Measurements from ENCODE around the gene ANTXR1.
"Not testable (repeated sequence)": the region's sequence is repeated elsewhere in the genome, so short reads cannot be mapped to it uniquely, and the experiment has no call there.

The ANTXR1 gene

DNA sequence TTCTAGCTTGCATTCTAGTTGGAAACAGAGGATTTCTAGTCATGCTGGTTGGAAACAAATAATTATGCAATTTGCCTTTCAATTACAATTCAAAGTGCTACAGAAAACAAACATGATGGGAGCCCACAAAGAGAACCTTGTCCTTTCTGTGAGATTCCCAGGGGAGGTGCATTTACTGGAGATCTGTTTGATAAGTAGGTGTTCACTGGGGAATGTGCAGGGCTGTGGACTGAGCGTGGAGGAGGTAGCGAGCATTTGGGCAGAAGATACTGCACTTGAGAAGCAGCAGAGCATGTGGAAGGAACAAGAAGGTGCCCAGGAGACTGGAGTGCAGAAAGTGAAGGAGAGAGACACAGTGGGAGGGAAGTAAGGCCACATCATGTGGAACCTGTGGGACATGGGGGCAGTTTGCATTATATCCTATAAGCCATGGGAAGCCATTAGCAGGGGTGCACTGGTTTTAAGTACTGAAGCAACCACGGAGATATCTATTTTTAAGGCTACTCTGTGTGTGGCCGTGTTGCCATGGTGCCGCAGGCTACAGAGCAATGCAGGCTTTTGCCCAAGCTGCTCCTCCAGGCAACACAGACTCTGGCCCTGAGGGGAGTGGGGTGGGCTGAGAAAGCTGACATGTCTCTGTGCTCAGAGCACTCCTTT lies 154.0 kb downstream of the ANTXR1 start:
- DNase-seq, result peak in 2 of 14 donors; percentile 18 to 36

DNA sequence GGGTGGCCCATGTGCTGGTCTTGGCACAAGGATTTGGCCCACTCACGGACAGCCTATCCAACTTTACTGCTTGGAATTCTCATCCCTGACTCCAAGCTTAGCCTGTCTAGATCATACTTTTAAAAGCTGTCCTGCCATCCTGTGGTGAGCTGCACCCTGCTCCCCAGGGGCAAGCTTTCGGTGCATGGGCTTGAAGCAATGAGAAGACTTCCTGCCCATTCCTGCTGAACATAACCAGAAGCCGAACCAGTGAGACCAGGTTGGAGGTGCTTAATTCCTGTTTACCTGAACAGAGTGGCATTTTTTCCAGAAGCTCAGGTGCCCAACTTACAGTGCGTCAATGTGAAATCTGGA lies 154.5 kb downstream of the ANTXR1 start:
- peak in 1 of 14 donors; percentile 5 for DNase-seq

DNA sequence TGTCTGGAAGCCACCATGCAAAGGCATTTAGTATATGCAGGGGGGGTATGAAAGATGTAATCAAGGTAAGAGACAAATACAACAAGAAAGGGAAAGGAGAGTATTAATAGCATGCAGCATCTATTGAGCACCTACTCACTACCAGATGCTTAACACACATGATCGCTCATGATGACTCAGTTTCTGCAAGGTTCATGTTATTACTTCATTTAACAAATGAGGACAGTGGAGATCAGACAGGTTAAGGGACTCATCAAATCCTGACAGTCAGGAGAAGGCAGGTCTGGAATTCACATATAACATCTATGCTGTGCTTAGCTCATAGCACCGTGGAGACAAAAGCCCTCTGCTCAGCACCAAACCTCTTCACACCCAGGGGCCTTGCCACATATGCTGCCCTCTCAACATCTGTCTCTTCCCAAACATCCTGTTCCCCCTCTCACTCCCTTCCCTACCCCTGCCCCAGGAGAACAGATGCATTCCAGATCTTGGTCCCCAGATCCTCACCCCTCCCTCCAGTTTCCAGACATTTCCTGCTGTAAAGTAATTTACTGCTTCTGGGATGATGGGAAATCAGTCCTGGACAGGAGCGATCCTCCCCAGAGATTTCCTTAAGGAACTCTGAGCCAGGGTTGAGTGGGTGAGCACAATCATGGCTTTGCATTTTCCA lies 155.3 kb downstream of the ANTXR1 start:
- no peak for DNase-seq

DNA sequence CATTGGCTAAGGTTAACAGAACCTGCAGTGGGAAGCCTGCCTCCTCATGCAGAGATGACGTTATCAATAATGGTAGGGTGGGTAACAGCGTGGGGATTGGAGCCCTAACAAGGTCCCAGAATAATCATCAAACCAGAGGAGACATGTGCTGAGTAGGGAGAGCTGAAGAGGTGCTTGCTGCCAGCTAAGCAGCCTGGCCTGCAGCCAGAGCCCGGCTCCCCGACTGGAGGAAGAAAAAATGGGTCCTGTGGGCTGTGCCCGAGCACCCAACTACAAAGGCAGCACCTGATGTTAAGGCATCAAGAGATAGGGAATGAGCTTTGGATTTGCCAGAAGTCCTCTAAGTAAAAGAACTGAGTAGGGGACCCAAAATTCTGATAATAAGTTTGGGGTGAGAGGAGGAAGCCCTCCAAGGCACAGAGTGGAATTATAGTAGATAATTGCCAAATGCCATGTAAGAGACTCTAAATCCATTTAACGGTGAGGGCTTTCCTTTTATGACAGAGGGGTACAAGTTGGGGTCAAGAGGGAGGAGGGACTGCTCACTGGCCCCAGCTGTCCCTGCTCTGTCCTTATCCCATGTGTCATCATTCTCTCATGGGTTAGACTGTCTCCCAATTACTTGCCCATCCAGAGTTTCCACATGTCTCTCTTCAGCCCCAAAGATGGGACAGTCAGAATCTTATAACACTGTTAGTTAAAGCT lies 156.1 kb downstream of the ANTXR1 start:
- no peak for DNase-seq

DNA sequence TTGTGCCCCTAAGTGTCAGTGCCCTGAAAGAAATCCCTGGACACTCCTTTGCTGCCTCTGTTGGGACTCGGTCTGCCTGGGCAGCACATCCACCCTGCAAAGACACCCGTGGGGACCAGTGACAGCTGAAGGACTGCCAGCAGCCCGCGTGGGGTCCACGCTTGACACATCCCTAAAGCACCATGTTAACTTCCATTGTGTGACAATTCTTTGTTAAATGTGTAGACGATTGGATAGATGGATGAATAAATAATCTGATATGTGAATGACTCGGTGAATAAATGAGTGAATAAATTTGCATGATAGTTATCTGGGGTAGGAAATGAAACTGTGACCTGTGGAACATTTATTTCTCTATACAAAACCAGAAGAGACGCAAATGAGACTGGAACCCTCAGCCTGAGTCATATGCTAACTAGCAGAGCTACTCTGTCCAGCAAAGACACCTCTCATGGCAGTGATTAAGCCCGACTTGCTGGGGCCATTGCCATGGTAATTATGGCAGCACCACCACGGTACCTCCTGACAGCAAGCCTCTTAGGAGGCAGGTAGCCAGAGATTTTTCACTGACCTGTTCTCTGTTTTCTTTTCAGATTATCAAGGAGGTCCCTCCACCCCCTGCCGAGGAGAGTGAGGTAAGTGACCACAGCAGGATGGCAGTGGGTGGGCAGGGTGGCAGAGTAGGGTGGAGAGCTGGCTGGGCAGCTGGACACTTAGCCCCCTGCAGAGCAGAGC lies 156.8 kb downstream of the ANTXR1 start:
- DNase-seq, result no peak

DNA sequence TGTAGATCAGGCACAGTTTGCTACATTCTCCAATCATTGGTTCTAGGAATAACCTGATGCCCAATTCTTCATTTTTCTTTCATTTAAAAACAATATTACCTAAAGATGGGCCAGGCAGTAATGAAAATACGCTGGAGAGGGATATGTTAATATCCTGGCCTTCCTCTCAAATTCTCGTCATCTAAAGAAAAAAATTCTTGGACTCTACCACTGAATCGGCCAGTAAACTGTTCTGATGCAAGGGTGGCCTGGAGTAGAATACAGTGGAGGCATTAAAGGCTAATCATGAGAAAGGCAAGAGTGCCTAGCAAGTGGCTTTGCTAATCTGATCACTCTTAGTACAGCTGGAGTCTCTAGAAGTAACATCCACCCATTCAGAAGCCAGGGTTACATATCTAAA lies 157.7 kb downstream of the ANTXR1 start:
- DNase-seq, result no peak

DNA sequence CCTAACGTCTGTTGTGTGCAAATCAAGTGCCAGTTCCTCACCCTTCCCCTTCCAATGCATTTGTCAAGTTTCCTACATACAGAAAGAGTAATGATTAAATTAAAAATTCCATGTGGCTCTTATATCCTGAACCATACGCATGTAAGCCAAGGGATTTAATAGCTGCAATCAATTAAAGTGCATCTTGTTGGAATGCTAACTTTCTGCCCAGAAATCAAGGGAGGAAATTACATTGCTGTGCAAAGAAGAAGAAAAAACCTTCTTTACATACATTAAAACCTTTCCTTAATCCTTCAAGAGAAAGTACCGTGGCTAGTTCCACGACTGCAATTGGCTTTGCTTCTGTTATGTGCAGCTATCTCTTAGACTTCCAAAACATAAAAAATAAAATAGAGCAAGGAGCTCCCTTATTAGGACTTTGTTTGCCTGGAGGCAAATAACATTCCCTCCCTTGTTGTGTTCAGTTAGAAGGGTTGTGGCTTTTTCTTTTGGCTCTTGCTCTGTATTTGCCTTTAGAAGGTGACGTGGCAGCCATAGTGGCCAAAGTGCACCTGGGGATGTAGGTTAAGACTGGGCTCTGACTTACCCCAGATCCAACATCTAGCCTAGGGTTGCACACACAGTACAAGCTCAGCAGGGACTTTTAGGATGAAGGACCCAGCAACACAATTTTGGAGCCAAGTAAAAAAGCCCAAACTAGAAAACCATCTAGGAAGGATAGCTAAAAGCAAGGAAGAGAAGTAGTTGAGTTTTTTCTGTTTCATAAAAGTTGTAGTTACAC lies 158.3 kb downstream of the ANTXR1 start:
- DNase-seq, result no peak

DNA sequence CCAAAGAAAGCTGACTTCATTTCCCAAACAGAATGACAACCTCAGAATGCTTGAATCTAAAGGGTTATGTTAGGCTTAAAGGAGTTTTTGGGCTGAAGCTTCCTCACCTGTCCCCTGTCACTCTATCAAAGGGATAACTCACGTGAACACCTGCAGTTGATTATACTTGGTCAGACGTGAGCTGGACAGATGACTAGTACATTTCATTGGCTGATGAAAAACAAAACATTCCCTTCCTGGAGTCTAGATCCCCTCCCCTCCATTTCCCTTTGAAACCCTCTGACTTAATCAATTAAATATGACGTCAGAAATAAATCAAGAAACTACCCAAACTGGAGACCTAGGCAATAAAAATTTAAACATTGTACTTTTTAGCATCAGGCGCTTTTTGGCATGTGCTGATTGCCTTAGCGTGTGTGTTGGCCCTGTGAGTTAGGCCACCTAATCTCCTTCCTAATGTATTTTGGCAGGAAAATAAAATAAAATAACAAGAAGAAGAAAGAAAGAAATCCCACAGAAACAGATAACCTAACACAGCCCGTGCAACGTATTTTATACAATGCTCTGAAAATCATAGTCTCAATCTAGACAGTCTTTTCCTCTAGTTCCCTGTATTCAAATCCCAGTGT lies 159.0 kb downstream of the ANTXR1 start:
- no peak for DNase-seq

DNA sequence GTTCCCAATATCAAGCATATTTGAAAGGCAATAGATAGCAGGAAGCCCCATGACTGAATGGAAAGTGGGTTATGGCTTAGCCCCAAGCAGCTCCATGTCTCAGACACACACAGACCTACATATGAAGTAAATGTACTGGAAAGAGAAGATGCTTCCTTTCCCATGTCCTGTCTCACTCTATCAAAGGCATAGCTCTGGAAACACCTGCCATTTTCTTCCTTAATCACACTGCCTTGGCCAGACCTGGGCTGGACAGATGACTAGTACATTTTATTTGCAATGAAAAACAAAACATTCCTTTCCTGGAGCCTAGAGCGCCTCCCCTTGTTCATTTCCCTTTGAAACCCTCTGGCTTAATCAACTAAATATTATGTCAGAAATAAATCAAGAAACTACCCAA lies 160.7 kb downstream of the ANTXR1 start:
- DNase-seq, result no peak

DNA sequence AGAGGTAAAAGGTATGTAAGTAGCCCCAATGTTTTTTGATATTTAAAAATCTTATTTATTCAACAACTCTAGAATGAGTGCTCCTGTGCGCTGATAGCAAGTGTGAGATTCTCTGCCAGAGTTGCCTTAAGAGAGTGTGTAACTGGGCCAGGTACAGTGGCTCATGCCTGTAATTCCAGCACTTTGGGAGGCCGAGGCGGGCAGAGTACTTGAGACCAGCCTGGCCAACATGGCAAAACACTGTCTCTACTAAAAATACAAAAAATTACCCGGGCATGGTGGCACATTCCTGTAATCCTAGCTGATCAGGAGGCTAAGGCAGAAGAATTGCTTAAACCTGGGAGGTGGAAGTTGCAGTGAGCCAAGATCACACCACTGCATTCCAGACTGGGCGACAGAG lies 161.2 kb downstream of the ANTXR1 start:
- not testable (repeated sequence) for DNase-seq

DNA sequence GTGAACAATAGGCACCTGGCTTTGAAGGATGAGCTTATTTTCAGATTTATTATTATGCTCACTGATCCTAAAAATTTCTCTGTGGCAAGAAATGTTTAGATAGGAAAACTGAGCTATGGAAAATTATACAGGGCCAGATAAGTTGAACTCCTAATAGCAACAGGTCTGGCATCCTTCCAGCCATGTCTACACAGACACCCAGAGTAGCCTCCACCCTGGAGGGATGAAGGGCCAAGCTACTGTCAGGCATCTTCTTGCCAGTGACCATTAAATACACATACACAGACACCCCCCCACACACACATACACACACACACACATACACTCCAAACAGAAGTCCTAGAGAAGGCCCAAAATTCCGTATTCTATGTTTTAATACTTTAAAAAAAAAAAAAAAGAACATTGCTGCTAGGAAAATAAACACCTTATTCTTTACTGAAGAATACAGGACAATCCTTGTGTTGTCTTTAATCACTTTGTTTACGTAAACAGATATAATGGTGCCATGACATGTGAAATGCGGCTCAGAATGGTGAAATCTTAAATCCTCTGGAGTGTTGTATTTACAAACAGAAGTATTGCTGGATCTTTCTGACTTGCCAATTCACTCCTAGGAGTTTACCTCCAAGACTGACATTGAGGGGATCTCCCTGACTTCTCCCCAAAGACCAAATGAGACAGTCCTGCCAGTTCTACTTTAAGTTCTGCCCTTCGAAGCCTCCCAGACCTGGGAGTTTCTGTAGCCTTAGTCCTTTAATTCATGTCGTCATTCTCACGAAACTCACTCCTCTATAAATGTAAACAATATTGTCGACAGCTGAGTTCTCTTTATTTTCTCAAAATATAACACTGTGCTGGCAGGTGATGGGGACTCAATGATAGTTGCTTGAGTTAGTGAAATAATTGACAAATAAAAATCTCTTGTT lies 163.1 kb downstream of the ANTXR1 start:
- no peak for DNase-seq

DNA sequence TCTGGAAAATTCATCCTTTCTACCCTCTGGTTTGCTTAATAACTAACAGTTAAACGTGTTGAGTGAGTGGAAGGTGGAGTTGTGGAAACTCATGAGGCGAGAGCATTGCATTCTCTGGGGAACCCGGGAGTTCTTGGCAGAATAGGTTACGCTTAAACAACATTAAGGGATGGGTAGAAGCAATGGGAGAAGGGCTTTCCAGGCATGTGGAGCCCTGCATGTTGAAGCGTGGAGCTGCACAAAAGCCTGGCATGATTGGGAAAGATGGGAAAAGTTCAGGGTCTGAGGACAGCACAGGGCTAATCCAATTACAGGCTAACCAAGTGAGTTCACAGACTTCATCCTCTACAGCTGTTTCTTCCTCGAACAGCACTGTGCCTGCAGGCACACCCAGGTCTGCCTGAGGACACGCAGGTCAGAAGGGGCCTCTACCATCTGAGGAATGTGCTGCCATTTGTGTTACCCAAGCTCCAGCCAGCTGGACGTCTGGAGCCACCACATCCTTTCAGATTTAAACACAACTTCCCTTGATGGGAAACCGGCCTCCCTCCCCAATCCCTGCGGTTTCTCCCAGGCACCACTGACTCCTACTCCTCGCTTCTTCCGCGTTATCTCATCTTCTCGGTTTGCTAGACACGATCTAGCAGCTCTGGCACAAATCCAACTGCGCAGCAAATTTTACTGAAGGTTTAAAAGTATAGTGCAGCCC lies 164.2 kb downstream of the ANTXR1 start:
- DNase-seq, result peak in 3 of 14 donors; percentile 8 to 18 (median 10)

DNA sequence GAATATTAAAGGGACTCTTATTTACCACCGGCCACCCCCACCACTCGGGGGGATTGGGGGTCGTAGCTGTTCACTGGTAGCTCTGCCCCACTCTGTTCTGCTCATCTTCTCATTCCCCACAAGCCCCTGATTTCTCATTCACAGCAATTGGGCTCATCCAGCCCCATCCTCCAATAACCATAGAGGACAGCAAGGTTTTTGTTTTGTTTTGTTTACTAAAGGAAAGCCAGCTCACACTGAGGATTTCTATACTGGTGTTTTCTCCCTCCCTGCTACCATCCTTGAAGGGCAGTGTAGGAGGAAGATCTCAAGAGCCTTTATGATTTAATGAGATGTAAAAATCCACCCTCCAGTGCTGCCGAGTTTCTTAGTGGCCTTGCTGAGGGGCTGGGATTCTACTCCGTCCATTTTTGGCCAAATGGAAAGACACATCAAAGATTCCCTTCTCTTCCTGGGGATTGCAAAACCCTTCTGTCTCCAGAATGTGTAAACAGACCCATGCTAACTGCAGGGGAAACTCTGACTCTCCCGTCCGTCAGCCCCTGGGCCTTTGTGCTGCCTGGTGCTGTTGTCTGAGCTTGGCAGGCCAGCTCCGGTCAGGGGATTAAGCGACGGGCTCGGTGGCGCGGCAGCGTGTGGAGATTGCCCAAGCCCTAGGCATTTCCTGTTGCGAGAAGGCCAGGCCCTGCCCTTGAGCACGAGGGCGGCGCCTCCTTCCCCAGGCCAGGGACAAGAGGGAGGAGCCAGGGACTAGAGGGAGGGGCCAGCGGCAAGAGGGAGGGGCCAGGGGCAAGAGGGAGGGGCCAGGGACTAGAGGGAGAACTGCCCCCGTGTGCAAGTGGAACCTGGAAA lies 165.0 kb downstream of the ANTXR1 start:
- DNase-seq, result peak in 12 of 14 donors; percentile 8 to 80 (median 58)

DNA sequence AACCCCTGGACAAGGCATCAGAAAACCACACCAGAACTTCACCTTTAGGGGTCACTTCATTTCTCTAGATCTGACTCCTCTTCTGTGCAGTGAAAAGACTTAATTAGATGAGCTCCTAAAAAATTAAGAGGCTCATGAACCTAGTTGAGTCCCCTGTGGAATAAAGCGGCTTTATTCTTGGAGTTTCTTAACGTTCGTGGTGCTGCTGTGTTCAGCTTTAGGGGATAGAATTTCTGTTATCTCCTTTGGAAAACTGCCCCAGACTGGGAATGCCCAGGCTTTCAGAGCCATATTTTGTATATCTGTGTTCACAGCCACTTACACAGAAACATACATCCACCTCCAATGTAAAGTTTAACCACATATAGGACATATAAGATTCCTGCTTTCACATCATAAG lies 165.8 kb downstream of the ANTXR1 start:
- no peak for DNase-seq

DNA sequence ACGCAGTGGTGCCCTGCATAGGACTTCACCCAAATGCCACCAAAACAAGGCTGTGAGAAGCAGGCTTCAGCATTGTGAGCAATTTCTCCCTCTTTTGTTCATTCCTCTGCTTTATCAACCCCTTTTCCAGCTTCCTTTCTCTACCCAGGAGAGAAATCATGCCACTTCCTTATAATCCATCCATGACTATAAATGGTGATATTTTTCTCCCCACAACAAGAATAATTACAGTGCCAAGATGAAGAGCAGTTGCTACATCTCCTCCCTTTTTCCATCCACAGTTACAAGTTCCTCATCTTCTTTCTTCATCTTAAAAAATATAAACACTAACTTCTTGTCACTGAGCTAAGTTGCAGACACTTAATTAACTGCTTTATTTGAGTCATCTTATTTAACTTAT lies 167.2 kb downstream of the ANTXR1 start:
- DNase-seq, result no peak

DNA sequence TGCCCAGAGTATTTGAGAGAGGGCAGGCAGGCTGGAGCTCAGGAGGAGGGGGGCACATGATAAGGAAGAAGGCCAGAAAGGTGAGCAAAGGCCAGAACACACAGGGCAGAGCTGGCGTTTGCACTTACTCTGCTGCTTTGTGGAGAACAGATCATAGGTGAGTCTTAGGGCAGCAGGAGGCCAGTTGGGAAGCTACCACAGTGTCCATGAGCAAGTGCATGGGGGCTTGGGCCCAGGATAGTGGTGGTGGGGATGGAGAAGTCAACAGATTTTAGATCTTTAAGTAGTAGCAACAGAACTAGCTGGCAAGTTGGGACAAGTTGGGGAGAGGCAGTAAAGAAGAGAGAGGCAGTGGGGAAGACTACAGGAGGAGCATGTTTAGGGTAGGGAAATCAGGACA lies 168.0 kb downstream of the ANTXR1 start:
- no peak for DNase-seq

DNA sequence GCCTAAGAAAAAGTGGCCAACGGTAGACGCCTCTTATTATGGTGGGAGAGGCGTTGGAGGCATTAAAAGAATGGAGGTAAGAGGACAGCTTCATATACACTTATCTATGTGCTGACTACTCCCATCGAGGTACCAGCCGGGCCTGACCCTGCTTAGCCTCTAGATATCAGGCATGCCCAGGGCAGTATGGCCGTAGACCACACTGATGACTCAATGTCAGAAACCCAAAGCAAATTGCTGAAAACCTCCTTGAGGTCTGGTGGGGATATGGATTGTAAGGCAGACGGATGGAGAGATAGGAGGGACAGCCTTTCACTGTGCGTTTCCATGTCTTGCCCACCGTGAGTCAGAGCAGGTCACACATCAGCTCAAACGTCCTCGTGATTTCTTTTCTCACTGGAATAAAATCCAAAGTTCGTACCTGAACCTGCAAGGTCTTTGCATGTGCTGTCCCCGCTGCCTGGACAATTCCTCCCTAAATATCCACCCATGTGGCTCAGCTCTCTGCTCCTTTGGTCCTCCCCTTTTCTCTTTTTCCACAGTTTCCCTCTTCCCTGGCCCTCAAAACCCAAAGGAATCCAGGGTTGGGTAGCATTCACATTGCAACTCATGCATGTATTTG lies 168.9 kb downstream of the ANTXR1 start:
- DNase-seq, result no peak

DNA sequence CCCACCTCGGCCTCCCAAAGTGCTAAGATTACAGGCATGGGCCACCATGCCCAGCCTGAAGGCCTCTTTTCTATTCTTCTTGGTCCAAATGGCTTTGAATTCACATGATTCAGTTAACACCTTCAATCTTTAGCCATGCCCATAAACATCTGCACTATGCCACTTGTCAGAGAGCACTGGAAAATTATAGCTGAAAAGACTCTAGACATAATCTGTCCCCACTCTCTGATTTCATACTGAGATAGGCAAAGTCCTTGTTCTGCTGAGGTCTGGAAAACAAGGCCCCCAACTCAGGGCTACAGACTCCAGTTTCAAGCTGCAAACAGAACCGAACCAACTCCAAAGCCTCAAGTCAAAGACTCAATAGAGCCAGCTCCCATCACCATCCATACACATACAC lies 170.7 kb downstream of the ANTXR1 start:
- DNase-seq, result no peak

DNA sequence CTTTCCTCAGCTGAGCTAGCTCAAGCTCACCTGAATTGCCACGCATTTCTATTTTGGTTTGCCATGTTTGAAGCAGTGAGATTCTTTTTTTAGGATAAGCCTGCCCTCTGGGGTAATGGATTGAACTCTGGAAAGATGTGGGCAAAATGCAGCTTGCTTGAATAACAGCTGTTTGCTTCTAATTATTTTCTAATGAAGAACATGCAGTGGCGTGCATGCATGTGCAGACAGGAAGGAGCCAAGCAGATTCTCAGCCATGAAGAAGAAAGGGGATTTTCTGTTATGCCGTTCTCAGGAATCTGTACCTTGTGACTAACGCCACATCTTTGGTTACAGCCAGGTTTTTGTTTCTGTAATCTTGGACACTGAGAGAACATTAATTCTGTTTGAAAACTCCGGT lies 171.2 kb downstream of the ANTXR1 start:
- no peak for DNase-seq

Measured in C1 segment of cervical spinal cord (tissue), 14 donors.